ENCODE results near the gene MTMR6.

- TF ChIP-seq CTCF (IDR thresholded peaks at IDR 0.05 in 4 of 5, conservative IDR thresholded peaks at IDR 0.05 in 1 of 5) (no peak), POLR2A (IDR thresholded peaks at IDR 0.05) (no peak)
Measured at GRCh38 chr13:25268561-25268960, 18.7 kb downstream of the MTMR6 start.
